Stimulated activated CD4-positive, alpha-beta T cell treated with anti-CD3 and anti-CD28 coated beads, Interleukin-15, amount 100 ng/mL, for 1 hour (primary cell): ENCODE results near the gene SYCP2L.
"Not testable (repeated sequence)": the region's sequence is repeated elsewhere in the genome, so short reads cannot be mapped to it uniquely, and the experiment has no call there.

ENCODE experiments used
- DNase-seq, 2 donors: peaks; one replicate each; pipeline ENCODE4 v3.0.0-alpha.2; 2020; ENCODE audit warnings: low read depth in 1 of 2, low spot score in 1 of 2

The SYCP2L gene

GRCh38 chr6:10886691-10887502 is at the start of gene SYCP2L:
Gene SYCP2L, plus strand, starts transcription at chr6:10887052. Its CDS starts 75 bp downstream, at chr6:10887127.
- DNase-seq: no peak

- no peak for DNase-seq
Observed at GRCh38 chr6:10837622-10837994, 49.2 kb upstream of the SYCP2L start.

- peak; percentile 70 to 82 for DNase-seq
Observed at GRCh38 chr6:10837995-10838793, 48.7 kb upstream of the SYCP2L start, which contains the start of gene MAK. Gene MAK, minus strand, starts transcription at chr6:10838539. Its CDS starts 7,891 bp downstream, at chr6:10830648.

GRCh38 chr6:10838794-10839333 is 48.0 kb upstream of the SYCP2L start:
- no peak for DNase-seq

GRCh38 chr6:10843554-10843953 is 43.3 kb upstream of the SYCP2L start:
- DNase-seq: no peak

GRCh38 chr6:10847684-10848083 is 39.2 kb upstream of the SYCP2L start:
- DNase-seq: no peak

GRCh38 chr6:10849901-10850300 is 37.0 kb upstream of the SYCP2L start:
- DNase-seq: no peak

- no peak for DNase-seq
Observed at GRCh38 chr6:10850728-10851127, 36.1 kb upstream of the SYCP2L start.

GRCh38 chr6:10852361-10852960 is 34.4 kb upstream of the SYCP2L start:
- DNase-seq: no peak

- not testable (repeated sequence) for DNase-seq
Observed at GRCh38 chr6:10853849-10854300, 33.0 kb upstream of the SYCP2L start.

GRCh38 chr6:10854922-10855632 is 31.8 kb upstream of the SYCP2L start:
- DNase-seq: no peak

GRCh38 chr6:10857259-10857658 is 29.6 kb upstream of the SYCP2L start:
- DNase-seq: no peak

- DNase-seq: no peak
Observed at GRCh38 chr6:10861086-10861485, 25.8 kb upstream of the SYCP2L start.

- no peak for DNase-seq
Observed at GRCh38 chr6:10862361-10862760, 24.5 kb upstream of the SYCP2L start.

- not testable (repeated sequence) for DNase-seq
Observed at GRCh38 chr6:10863031-10863430, 23.8 kb upstream of the SYCP2L start.

GRCh38 chr6:10866709-10867108 is 20.1 kb upstream of the SYCP2L start:
- DNase-seq: not testable (repeated sequence)

GRCh38 chr6:10867952-10868351 is 18.9 kb upstream of the SYCP2L start:
- no peak for DNase-seq

- DNase-seq: no peak
Observed at GRCh38 chr6:10873374-10873773, 13.5 kb upstream of the SYCP2L start.

GRCh38 chr6:10874207-10874606 is 12.6 kb upstream of the SYCP2L start:
- DNase-seq: no peak

GRCh38 chr6:10875026-10875425 is 11.8 kb upstream of the SYCP2L start:
- no peak for DNase-seq

- DNase-seq: no peak
Observed at GRCh38 chr6:10877012-10877411, 9.8 kb upstream of the SYCP2L start.
